SK-N-SH (cell line): Measurements from ENCODE around the gene JAK1.

ENCODE experiments used
- TF ChIP-seq, protein P1 (sequence below): IDR thresholded peaks from 2 replicates; pipeline ENCODE4 v1.4.0; 2012; ENCODE audit warnings: low read depth
- TF ChIP-seq, protein P2 (sequence below): IDR thresholded peaks from 2 replicates; pipeline ENCODE4 v1.6.1; 2012; ENCODE audit warnings: mild to moderate bottlenecking, low read depth, low read length, moderate library complexity
- TF ChIP-seq, protein P3 (sequence below): fragments of 200-600 bp; sonication (generic); IDR thresholded peaks from 2 replicates; pipeline ENCODE4 v1.6.1; 2017; ENCODE audit warnings: antibody characterized with exemption, mild to moderate bottlenecking, moderate library complexity

DNA sequence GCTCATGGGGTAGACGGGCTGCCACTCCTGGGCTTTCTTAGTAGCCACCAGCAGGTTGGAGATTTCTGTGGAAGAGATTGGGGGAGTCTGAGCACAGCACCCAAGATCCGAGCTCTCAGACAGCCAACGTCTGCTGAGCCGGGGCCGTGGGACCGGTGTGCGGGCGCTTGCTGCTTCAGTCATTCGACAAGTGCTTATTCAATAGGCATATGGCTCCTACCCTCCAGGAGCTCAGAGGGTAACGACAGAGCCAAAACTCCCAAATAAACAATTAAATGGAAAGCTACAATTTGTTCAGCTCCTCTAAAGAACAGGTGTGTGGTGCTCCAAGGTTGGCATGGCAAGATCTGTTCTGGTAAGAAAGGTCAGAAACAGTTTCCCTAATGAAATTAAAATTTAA, 115.5 kb downstream of the JAK1 start:
- TF ChIP-seq, protein P1, sequence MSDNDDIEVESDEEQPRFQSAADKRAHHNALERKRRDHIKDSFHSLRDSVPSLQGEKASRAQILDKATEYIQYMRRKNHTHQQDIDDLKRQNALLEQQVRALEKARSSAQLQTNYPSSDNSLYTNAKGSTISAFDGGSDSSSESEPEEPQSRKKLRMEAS: no peak
- TF ChIP-seq, protein P2, sequence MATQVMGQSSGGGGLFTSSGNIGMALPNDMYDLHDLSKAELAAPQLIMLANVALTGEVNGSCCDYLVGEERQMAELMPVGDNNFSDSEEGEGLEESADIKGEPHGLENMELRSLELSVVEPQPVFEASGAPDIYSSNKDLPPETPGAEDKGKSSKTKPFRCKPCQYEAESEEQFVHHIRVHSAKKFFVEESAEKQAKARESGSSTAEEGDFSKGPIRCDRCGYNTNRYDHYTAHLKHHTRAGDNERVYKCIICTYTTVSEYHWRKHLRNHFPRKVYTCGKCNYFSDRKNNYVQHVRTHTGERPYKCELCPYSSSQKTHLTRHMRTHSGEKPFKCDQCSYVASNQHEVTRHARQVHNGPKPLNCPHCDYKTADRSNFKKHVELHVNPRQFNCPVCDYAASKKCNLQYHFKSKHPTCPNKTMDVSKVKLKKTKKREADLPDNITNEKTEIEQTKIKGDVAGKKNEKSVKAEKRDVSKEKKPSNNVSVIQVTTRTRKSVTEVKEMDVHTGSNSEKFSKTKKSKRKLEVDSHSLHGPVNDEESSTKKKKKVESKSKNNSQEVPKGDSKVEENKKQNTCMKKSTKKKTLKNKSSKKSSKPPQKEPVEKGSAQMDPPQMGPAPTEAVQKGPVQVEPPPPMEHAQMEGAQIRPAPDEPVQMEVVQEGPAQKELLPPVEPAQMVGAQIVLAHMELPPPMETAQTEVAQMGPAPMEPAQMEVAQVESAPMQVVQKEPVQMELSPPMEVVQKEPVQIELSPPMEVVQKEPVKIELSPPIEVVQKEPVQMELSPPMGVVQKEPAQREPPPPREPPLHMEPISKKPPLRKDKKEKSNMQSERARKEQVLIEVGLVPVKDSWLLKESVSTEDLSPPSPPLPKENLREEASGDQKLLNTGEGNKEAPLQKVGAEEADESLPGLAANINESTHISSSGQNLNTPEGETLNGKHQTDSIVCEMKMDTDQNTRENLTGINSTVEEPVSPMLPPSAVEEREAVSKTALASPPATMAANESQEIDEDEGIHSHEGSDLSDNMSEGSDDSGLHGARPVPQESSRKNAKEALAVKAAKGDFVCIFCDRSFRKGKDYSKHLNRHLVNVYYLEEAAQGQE: no peak
- TF ChIP-seq, protein P3, sequence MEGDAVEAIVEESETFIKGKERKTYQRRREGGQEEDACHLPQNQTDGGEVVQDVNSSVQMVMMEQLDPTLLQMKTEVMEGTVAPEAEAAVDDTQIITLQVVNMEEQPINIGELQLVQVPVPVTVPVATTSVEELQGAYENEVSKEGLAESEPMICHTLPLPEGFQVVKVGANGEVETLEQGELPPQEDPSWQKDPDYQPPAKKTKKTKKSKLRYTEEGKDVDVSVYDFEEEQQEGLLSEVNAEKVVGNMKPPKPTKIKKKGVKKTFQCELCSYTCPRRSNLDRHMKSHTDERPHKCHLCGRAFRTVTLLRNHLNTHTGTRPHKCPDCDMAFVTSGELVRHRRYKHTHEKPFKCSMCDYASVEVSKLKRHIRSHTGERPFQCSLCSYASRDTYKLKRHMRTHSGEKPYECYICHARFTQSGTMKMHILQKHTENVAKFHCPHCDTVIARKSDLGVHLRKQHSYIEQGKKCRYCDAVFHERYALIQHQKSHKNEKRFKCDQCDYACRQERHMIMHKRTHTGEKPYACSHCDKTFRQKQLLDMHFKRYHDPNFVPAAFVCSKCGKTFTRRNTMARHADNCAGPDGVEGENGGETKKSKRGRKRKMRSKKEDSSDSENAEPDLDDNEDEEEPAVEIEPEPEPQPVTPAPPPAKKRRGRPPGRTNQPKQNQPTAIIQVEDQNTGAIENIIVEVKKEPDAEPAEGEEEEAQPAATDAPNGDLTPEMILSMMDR: no peak
